ENCODE data around the gene HADH. TPM values are rescaled to one million over a fixed set of nuclear protein-coding genes. Genes with fewer than 3 reads are reported as not detected.

Gene HADH
- total RNA-seq, 2 donors from 2014 or later = 108 to 143 TPM

- DNase-seq (ENCODE audit: low spot score) = no peak
- no peaks in the 10 kb centered on the region for H3K4me1 ChIP-seq
- no peaks in the 10 kb centered on the region for H3K9me3 ChIP-seq
- H3K27me3 ChIP-seq = no peaks in the 10 kb centered on the region
- H3K27ac ChIP-seq = no peak overlapping the region
- no peak overlapping the region for H3K4me3 ChIP-seq
- TF ChIP-seq CTCF (IDR thresholded peaks at IDR 0.05) = no peak
- peaks cover 36% of the 10 kb centered on the region for H3K36me3 ChIP-seq
Observed at GRCh38 chr4:108013955-108014354, 24.3 kb downstream of the HADH start.

GRCh38 chr4:108018040-108018883, 28.6 kb downstream of the HADH start:
- peaks cover 50% of the 10 kb centered on the region for H3K36me3 ChIP-seq
- peak; percentile 79 to 90 for TF ChIP-seq CTCF (IDR thresholded peaks at IDR 0.05)
- H3K27me3 ChIP-seq = no peaks in the 10 kb centered on the region
- no peaks in the 10 kb centered on the region for H3K4me1 ChIP-seq
- no peak overlapping the region for H3K27ac ChIP-seq
- H3K4me3 ChIP-seq = no peak overlapping the region
- DNase-seq (ENCODE audit: low spot score) = peak; percentile 90
- no peaks in the 10 kb centered on the region for H3K9me3 ChIP-seq

GRCh38 chr4:108018884-108019187, 29.1 kb downstream of the HADH start:
- Histone ChIP-seq H3K9me3 (no peaks in the 10 kb centered on the region), H3K4me3 (no peak overlapping the region), H3K27me3 (no peaks in the 10 kb centered on the region), H3K36me3 (peaks cover 56% of the 10 kb centered on the region), H3K27ac (no peak overlapping the region), H3K4me1 (no peaks in the 10 kb centered on the region)
- DNase-seq (ENCODE audit: low spot score) = no peak
- peak in 1 of 2 donors; percentile 9 for TF ChIP-seq CTCF (IDR thresholded peaks at IDR 0.05)

- peaks cover 85% of the 10 kb centered on the region for H3K36me3 ChIP-seq
- H3K27ac ChIP-seq = no peak overlapping the region
- H3K4me3 ChIP-seq = no peak overlapping the region
- no peaks in the 10 kb centered on the region for H3K4me1 ChIP-seq
- no peak for DNase-seq (ENCODE audit: low spot score)
- H3K27me3 ChIP-seq = no peaks in the 10 kb centered on the region
- H3K9me3 ChIP-seq = no peaks in the 10 kb centered on the region
- TF ChIP-seq CTCF (IDR thresholded peaks at IDR 0.05) = no peak
Observed at GRCh38 chr4:108024085-108024877, 34.6 kb downstream of the HADH start.

GRCh38 chr4:108024878-108025165, 35.1 kb downstream of the HADH start:
- H3K36me3 ChIP-seq = peaks cover 84% of the 10 kb centered on the region
- H3K27me3 ChIP-seq = no peaks in the 10 kb centered on the region
- H3K27ac ChIP-seq = no peak overlapping the region
- H3K4me3 ChIP-seq = no peak overlapping the region
- no peak for TF ChIP-seq CTCF (IDR thresholded peaks at IDR 0.05)
- no peak for DNase-seq (ENCODE audit: low spot score)
- no peaks in the 10 kb centered on the region for H3K9me3 ChIP-seq
- H3K4me1 ChIP-seq = no peaks in the 10 kb centered on the region

Measured in right atrium auricular region (tissue), 2 donors.